GM21825 (cell line): ENCODE measurements around the gene NSD1.

Source experiments
- ATAC-seq: cut with Tn5 transposase; IDR thresholded peaks from one replicate; pipeline ENCODE4 v1.9.1; 2021; ENCODE audit warnings: mild to moderate bottlenecking, moderate library complexity; ENCODE audit not compliant: unreplicated experiment

The NSD1 gene

DNA sequence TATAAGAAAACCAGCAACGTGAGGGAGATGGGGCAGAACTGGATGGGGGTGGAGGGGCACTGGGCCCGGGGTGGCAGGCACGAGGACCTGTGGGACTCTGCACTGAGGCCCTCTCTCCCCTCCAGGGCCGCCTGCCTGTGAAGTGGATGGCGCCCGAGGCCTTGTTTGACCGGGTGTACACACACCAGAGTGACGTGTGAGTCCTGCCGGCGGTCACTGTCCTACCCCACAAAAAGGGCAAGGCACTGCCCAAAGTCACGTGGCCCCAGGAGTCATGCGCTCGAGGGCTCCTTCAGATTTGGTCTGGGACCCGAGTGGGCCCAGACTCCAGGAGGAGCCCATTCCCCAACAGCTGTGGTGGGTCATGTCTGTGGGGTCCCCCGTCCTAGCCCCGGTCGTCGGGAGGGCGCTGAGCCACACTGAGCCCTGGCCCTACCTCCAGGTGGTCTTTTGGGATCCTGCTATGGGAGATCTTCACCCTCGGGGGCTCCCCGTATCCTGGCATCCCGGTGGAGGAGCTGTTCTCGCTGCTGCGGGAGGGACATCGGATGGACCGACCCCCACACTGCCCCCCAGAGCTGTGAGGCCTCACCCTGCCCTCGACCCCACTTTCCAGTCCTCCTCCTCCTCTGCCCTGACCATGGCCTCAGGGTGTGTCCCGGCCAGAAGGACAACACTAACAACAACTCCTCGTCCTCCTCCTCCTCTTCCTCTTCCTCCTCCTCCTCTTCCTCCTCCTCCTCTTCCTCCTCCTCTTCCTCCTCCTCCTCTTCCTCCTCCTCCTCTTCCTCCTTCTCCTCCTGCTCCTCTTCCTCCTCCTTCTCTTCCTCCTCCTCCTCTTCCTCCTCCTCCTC, 37.2 kb upstream of the NSD1 start:
- no peak for ATAC-seq

DNA sequence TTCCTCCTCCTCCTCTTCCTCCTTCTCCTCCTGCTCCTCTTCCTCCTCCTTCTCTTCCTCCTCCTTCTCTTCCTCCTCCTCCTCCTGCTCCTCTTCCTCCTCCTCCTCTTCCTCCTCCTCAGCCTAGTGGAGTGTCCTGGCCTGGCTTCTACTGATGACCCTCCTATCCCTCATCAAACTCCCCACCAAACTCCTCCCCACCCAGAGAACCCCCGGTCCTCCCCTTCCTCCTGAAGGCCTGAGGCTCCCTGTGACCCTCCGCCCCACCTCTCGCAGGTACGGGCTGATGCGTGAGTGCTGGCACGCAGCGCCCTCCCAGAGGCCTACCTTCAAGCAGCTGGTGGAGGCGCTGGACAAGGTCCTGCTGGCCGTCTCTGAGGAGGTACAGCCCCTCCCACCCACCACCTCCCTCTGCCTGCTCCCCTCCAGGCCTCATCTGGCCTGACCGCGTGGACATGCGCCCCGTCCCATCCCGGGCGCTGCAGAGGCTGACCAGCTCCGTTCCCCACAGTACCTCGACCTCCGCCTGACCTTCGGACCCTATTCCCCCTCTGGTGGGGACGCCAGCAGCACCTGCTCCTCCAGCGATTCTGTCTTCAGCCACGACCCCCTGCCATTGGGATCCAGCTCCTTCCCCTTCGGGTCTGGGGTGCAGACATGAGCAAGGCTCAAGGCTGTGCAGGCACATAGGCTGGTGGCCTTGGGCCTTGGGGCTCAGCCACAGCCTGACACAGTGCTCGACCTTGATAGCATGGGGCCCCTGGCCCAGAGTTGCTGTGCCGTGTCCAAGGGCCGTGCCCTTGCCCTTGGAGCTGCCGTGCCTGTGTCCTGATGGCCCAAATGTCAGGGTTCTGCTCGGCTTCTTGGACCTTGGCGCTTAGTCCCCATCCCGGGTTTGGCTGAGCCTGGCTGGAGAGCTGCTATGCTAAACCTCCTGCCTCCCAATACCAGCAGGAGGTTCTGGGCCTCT, 36.3 kb upstream of the NSD1 start:
- no peak for ATAC-seq

DNA sequence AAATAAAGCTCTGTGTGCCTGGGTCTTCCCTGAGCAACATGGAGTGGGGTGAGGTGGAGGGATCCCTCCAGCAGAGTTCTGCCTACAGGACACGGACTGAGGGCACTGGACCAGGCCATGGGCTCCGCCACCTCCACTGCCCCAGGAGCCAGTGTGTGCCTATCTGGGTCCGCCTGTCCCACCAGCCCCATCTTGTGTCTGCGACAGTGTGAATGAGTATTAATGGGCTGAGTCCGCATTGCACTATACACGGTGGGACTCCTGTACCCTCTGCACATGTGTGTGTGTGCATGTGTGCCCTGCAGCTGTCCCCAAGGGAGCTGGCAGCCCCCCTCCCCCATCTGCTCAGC, 35.5 kb upstream of the NSD1 start:
- no peak for ATAC-seq

GRCh38 chr5:177098470-177099141, 35.0 kb upstream of the NSD1 start:
- ATAC-seq = no peak

GRCh38 chr5:177099422-177100093, 34.0 kb upstream of the NSD1 start:
- ATAC-seq = no peak

DNA sequence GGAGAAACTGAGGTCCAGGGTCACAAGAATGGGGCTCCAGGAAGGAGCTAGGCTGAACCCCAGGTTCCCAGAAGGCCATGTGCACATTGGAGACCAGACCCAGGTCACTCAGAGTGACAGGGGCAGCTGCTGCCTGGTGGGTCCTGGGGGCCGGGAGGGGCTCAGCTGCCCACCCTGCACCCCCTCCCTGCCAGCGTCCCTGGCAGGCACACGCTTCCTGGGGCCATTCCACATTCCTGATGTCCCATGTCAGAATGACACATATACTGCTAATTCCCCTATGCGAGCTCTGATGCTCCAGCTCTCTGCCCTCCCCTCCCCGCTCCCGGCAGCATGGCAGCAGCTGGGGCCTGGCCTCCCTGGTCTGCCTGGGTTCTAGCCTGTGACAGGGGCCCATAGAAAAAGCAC, 32.9 kb upstream of the NSD1 start:
- no peak for ATAC-seq

- ATAC-seq = no peak
These were observed 29.9 kb upstream of the NSD1 start for GRCh38 chr5:177103523-177104253.

DNA sequence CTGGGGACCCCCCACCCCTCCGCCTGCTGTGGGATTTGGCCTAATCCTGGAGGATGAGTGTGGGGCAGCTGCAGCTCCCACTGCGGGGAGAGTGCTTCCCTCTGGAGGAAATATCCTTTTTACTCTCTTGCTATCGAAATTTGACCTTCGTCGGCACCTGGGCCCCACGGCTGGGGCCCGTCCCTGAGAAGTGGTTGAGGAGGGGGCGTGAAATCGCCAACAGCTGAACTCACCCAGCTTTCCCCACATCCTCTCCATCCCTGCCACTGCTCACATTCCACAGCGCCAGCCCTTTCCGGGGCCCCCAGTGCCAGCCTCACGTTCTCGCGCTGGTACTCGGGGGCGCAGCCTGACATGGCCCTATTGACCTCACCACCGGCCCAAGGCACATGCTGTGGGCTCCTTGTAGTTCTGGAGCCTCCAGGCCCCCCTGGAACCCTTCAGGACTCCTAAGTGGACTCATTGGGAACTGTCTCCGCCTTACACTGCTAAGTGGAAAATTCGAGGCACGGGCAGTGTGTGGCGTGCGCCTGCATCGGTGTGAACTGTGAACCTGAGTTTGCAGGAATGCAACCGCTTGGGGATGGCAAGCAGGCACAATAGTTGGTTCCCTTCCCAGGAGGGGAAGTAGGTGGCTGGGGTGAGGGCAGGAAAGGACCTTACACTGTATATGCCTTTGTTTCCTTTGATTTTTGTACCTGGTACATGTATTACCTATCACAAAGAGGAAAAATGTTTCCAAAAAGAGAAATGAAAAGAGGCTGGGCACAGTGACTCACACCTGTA, 27.7 kb upstream of the NSD1 start:
- no peak for ATAC-seq

GRCh38 chr5:177107159-177107558, 26.4 kb upstream of the NSD1 start:
- no peak for ATAC-seq

DNA sequence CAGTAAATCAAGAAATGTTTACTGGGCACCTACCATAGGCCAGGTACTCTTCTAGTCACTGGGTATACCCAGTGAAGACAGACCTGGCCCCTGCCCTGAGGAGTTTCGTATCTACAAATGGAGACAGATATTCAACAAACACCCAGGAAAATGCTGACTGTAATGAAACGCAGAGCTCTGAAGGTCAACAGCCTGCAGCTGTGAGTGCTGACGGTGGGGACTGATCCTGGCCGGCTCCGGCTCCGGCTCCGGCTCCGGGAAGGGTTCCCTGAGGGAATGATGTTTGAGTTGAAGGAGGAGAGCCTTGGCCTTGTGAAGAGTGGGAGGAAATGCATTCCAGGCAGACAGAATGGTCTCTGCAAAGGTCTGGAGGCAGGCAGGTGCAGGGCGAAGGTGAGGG, 23.8 kb upstream of the NSD1 start:
- no peak for ATAC-seq

GRCh38 chr5:177111720-177112394, 21.7 kb upstream of the NSD1 start:
- ATAC-seq = no peak

DNA sequence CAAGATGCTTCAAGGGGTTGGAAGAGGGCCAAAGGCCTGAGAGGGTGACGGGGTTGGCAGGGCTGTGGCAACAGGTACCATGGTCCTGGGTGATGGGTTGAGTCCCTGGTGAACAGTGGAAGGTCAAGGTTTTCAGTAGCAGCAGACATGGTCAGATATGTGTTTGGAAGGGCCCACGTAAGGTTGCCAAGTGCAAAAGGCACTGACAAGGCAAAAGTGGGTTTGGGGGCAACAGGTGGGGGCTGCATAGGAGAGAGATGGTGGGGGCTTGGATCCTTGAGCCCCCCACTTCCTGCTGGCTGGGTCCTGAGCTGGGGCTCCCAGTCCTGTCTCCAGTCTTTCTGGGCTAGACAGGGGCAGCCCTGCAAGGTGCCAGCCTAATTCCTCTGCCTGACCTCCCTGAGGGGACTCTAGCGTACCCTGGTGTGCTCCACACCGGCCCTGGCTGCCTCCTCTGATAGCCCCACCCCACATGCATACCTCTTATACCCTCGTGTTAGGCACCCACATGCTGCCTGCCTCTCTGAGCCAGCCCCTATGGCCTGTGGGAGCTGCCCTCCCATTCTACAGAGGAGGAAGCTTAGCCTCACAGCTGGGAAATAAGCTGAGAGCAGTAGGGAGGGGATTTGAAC, 20.9 kb upstream of the NSD1 start:
- ATAC-seq = no peak

- ATAC-seq = no peak
These were observed 19.8 kb upstream of the NSD1 start for GRCh38 chr5:177113566-177114424.

DNA sequence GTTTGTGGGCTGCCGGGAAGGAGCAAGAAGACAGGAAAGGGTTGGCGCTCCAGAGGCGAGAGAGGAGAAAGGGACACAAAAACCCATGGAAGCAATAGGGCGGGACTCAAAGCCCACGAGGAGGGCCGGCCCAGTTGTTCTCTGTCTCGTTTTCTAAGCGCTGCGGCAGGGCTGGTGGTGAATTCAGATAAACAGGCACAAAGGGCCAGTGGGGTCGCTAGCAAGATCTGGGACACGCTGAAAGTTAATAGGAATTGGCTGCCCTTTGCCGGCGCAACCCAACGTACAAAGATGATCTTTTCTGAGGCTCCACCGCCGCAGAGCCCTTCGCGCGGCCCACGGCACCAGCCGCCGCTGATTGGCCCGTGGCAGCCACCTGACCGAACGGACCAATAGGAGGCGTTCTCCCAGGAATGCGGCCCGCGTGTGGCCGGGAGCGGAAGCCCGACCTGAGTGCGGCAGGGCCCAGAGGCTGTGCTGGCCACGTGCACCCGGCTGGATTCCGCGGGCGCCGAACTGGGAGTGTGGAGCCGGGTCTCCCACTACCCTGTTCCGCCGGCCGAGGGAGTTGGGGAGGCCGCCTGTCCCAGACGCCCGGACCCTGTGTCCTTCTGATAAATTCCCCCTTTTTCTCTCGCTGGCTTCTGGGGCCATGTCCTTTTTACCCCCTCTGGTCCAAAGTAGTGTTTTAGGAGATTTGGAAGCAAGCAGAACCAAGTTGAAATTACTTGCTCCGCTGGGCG, 16.8 kb upstream of the NSD1 start:
- ATAC-seq = peak; percentile 50

DNA sequence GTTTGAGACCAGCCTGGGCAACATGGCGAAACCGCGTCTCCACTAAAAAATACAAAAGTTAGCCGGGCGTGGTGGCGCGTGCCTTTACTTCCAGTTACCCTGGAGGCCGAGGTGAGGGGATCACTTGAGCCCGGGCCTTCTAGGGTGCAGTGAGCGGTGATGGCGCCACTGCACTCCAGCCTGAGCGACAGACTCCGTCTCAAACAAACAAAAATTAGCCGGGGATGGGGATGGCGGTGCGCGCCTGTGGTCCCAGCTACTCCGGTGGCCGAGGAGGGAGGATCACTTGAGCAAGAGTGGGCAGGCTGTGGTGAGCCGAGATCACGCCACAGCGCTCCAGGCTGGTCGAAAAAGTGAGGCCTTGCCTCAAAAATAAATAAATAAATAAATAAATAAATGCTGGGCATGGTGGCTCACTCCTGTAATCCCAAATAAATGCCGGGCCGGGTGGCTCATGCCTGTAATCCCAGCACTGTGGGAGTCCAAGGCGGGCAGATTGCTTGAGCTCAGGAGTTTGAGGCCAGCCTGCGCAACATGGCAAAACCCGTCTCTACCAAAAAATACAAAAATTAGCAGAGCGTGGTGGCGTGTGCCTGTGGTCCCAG, 16.0 kb upstream of the NSD1 start:
- ATAC-seq = no peak

GRCh38 chr5:177122566-177122965, 11.0 kb upstream of the NSD1 start:
- no peak for ATAC-seq
